KG1 (cell line): ENCODE measurements around the gene STX16.
"Not testable (repeated sequence)": the region's sequence is repeated elsewhere in the genome, so short reads cannot be mapped to it uniquely, and the experiment has no call there.

Experiments
- DNase-seq: peaks from one replicate; lab custom pipeline; 2025; lab: John Stamatoyannopoulos, UW

STX16 gene

DNA sequence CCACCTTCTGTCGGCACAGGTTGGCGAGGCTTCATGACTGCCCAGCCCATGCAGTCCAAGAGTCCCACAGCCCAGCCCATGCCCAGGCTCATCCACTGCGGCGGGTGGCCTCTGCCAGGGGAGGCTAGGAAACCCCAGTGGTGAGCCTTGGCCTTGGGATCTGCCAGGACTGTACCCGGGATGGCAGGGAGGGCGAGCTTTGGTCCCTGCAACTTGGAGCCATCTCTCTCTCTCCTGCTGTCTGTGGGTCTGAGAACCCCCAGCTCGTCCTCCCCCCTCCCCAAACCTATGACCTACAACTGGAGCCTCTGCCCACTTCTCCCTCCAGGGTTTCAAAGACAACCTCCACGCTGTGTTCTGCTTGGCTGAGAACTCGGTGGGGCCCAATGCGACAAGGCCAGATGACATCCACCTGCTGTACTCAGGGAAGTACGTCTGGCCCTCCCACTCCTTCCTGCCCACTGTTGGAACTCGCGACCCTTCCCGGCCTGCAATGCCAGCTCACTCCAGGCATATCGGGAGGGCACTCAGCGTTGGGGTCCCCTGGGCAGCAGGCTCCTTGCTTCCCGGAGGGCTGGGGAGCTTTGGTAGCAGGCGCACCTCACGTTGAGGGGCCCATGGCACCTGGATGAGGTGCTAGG lies 61.2 kb downstream of the STX16 start:
- no peak for DNase-seq

DNA sequence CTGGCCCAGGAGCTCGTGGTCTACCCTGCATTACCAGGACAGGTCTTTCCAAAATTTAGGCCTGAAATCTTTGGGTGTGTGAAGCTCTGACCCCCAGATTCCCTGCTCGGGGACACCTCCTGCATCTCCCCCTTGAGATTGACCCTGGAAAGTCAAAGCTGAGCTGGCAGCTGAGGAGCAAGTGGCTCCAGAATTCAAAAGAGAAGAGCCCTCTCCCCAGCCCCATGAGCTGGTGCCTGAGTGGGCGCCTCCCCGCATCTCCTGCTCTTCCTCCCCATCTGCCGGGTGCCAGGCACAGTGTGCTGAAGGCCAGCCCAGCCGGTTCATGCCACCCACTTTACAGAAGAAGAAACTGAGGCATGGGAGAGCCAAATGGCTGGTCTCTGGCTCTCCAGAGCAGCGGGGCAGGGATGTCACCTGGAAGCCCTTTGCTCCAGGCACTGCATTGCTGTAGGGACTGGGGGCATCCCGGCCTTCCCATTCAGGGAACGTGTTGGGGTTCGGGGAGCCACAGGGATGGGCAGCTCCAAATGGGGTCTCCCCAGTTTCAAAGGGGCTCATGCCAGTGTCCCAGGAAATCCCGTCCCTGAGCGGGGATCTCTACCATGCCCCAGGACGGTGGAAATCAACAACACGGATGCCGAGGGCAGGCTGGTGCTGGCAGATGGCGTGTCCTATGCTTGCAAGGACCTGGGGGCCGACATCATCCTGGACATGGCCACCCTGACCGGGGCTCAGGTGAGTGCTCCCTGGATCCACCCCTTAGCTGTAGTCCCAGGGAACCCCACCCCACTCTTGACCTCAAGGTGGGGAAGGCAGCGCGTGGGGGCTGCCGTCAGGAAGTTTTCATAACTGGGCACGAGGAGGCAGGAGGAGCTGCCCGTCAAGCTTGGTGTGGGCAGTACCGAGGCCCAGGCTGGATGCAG lies 62.0 kb downstream of the STX16 start:
- DNase-seq = no peak

DNA sequence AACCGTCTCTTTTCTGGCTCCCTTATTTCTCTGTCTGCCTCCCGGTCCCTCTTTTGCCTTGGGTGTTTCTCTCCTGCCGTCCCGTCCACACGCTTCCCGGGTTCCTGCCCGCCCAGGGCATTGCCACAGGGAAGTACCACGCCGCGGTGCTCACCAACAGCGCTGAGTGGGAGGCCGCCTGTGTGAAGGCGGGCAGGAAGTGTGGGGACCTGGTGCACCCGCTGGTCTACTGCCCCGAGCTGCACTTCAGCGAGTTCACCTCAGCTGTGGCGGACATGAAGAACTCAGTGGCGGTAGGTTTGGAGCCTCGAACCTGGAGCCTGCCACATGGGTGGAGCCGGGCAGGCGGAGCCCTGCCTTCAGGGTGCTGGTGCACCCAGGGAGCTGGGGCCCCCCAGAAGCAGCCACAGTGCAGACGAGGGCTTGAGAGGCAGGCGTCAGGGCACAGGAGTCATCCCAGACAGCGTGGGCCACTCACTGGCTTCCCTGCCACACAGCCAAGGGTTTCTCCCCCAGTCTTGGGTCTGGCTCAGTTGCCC lies 62.8 kb downstream of the STX16 start:
- no peak for DNase-seq

DNA sequence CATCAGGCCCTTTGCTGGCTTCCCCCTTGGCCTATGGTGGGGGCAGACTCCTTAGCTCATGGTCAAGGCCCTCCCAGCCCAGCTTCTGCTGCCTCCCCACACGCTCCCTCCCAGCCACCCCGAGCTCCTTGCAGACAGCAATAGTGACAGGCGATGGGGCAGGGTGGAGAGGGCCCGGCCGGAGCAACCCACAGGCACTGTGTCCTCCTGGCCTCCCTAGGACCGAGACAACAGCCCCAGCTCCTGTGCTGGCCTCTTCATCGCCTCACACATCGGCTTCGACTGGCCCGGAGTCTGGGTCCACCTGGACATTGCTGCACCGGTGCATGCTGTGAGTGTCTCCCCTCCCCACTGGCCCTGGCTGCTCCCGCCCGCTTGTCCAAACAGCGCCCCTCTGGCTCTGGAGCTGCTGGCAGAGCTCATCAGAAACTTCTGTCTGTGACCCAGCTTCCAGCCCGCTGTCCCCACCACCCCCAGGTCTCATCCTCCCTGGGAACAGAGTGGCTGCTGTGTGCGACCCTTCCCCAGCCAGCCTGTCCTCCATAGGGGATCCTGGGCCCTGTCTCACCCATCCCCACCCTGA lies 63.3 kb downstream of the STX16 start:
- DNase-seq = no peak

DNA sequence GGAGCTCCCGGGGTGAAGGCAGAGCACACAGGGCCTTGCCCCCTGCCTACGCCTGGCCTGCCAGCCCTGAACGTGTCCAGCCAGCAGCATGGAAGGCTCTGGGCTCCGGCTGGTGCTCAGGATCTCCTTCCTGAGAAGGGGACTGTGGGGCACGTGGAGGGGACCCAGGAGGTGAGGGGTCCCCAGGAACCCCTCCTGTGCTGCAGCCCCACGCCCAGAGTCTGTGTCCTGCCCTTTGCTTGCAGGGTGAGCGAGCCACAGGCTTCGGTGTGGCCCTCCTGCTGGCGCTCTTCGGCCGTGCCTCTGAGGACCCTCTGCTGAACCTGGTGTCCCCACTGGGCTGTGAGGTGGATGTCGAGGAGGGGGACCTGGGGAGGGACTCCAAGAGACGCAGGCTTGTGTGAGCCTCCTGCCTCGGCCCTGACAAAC lies 63.9 kb downstream of the STX16 start:
- no peak for DNase-seq

DNA sequence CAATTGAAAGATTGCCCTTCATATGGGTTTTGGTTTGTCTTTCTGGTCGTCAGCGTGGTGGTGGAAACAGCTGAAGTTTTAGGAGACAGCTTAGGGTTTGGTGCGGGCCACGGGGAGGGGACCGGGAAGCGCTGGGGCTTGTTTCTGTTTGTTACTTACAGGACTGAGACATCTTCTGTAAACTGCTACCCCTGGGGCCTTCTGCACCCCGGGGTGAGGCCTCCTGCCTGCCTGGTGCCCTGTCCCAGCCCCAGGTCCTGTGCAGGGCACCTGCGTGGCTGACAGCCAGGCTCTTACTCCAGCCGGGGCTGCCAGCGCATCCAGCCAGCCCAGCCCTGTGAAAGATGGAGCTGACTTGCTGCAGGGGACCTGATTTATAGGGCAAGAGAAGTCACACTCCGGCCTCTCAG lies 64.3 kb downstream of the STX16 start:
- no peak for DNase-seq

DNA sequence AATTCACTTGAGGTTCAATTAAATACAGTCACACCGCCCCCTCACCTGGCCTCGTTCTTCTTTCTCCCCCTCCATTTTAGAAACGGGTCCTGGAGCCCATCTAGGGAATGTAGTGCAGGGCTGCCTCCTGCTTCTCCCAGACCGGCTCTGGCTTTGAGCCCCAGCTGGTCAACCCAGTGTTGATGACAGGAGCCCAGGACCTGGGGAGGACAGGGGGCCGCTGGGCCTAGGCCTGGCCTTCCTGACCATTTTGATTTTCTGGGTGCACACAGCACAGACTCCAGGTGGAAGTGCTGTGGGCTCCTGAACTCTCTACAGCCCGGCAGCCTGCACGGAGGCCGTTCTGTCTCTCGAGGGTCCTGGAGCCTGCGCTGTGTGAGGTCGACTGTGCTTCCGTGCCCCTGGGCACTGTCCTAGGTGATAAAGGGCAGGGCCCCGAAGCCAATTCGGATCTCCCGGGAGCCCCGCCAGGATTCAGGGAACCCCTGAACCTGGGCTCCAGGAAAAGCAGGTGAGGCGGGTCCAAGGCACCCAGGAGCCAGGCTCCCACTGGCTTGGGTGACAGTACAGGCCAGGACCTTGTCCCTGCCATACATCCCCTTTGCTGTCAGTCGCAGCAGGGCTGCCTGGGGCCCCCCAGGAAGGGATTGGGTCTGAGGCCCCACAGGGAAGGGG lies 64.9 kb downstream of the STX16 start:
- no peak for DNase-seq

DNA sequence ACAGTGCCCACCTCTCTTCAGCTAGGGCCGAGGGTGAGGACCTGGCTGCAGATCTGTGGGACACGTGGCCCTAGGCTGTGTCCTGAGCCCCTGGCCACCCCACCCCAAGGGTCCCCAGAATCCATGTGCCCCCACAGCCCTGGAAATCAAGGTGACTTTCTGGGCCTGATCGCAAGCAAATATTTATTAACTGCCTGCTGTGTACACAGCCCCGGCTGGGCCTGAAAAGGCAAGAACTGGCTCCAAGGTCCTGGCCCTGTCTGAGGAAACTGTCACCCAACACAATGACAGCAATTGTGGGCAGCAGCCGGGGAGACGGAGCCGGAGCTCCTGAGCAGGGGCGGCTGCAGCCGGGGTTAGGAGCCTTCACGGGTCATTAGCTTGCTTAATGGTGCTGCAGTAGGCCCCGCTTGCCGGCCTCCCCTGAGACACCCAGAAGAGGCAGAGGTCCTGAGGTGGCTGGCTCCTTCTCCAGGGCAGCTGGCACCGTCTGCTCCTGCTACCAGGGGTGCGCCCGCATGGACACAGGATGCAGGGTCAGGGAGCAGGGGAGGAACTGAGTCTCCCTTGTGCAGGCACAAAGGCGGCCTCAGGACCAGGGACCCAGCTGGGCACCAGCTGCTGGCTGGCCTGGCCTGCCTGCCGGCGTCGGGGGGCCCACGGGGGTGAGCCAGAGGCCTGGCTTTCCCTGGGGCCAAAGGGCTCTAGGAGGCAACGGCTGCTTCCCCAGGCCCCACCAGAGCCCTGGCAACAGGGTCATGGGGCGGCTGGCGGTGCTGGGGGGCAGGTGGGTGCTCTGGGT lies 65.6 kb downstream of the STX16 start:
- no peak for DNase-seq

DNA sequence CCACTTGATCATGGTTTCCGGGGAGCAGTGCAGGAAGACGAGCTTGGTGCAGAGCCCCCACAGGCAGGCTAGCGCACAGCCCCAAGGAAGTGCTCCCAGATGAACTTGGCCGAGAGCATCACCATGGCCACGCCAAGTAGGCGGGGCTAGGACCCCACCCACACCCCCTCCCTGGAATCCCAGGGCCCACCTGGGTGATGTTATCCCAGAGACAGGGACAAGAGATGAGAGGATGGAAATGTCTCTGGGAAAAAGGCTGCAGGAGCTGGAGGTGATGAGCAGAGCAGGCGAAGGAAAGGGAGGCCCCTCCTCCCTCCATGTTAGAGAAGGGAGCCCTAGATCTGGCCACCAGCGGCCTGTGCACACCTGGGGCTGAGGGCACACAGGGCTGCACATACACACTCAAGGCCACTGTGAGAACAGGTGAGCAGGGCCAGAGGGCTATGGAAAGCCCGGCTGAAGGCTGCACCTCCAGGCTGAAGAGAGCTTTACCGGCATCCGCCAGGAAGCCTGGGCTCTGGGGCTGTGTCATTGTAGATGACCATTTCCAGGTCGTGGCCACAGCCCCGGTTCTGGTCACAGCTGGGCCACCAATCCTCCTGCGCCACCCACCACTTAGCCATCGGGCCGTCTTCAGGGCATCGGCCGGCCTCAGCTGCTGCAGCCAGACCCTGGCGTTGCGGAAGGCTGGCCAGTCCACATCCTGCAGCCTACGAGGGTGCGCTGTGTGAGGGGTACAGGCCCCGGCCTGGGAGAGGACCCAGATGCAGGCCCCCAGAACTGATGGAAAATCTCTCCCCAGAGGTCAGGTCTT lies 66.4 kb downstream of the STX16 start:
- no peak for DNase-seq

DNA sequence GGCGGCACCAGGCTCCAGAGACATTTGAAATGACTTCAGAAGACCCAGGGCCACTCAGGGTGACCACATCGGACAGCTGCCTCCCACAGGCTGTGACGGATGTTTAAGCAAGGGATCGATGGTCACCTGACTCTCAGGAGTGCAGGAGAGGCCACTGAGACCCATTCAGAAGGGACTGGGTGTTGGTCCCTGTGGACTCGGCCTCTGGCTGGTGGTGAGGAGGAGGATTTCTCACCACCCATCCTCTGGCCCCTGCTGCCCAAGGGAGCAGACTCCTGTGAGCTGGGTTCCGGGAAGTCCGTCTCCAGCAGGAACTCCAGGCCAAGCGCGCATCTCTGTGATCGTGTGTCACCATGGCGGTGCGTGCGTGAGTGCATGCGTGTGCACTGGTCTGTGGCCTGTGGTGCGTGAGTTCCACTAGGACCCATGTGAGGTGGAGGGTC lies 67.1 kb downstream of the STX16 start:
- DNase-seq = no peak

DNA sequence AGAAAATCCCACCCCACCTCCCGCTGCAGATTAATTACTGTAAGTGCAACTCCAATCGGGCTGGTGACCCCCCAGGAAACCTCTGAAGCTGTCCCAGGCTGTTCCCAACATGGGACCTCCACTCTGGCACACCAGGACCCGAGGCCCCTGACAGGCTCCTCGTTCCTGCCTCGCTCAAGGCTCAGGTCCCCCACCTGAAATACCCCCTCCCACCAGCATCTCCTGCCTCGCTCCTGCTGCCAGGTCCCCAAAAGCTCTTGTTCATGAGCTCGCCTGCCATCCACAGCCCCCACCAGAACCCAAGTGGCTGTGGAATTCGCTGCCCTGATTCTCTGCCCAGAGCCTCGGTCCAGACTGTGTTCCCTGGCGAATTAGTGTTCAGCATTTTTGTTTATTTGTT lies 67.6 kb downstream of the STX16 start:
- DNase-seq = no peak

DNA sequence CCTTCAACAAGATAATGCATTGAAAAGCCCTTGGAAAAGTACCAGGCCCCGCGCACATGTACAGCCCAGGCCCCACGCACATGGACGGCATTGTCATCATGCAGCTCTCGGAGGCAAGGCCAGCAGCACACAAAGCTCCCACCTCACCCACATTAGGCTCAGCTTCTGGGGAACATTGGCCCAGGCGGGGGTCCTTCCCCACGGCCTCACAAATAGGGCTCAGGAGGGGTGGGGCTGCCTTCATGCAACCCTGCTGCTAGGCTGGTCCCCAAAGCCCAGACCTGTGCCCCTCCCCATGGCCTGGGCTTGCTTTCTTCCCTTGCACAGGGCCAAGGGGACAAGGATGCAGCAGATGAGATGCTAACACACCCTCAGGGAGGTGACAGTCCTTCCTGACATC lies 68.2 kb downstream of the STX16 start:
- no peak for DNase-seq

DNA sequence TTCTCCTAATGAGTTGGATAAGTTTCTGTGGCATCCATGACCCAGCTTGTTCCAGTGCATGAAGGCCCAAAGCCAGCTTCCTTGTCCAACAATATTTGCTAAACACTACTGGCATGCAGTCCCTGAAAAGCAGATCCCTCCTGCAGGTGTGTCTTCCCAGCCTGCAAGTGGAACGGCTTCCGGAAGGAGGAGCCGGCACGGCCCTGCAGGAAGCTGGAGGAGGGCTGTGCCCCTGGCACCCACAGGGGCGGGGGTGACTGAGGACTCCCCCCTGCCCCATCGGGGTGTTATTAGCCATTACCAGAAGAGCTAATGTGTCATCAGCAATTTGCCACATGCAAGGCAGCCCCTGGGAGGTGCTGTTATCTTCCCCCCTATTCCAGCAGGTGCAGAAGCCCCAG lies 68.9 kb downstream of the STX16 start:
- DNase-seq = no peak

DNA sequence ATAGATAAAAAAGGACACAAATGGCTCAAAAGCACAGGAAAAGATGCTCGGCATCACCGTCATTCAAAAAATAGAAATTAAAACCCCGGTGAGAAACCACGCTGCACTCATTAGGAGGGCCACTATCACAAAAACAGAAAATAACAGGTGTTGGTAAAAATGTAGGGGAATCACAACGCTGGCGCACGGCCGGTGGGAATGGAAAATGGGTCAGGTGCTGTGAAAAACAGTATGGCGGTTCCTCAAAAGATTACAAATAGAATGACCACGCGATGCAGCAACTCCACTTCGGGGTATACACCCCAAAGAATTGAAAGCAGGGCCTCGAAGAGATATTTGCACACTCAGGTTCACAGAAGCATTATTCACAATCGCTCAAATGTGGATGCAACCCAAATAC lies 69.8 kb downstream of the STX16 start:
- DNase-seq = no peak

DNA sequence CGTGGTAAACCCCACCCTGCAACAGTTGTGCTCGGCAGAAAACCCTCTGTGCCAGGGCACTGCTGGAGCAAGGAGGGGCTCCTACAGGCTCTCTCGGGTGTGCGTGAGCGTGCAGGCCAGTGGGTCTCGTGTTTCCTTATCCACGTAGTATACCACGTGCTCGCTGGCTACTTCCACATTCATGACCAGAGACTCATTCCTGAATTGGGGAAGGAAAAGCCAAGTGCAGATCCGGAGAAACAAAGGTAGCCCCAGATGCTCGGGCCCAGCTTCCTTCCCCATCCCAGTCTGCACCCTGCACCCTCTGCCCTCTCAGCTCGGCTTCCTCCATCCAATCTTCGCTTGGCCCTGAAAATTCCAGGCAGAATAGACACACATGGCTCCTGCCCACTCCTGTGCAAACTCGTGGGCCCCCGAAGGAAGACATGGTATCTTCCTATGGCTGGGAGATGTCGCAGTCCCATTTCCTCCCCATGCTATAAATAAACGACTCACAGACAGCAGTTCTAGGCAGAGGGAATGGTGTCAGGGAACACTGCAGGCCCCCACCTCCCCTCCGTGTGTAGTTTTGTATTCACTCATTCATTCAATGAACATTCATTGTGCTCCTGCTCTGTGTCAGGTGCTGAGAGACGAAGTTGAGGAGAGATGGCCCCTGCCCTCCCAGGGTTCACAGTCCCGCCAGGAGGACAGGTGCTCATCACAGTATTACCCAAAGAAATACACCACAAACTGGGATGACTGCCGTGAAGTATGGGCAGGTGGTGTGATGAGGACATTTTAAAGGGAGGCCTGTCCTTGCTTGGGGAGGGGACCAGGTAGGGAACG lies 71.1 kb downstream of the STX16 start:
- no peak for DNase-seq

DNA sequence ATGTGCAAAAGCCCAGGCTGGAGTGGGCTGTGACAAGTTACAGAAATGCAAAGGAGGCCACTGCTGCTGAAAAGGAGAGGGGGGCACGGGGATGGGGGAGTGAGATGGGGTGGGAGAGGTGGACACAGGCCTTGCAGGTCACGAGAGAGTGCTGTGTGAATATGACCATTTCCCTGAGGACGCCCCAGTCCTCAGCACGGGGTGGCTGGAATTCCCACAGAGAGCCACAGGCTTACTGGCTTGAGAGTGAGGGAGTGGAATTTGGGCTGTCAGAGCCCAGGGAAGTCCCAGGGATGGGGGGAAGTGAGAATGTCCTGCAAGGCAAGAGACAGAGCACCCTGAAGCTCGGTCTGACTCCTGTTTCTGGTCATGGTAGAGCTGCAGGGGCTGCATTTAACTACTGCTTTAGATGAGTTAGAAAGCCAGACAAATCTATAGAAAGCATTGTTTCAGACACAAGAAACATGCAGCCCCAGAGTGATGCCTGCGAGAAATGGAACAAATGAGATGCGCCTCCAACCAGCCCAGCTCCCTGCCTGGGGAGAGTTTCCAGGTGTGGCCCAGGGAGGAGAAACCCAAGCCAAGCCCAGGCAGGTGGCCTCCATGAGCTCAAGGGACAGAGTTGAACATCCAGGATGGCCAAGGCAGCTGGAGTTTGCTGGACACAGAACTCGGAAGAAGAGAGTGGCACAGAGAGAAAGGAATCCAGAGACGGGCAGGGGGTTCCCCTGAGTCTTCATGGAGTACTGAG lies 72.0 kb downstream of the STX16 start:
- no peak for DNase-seq

DNA sequence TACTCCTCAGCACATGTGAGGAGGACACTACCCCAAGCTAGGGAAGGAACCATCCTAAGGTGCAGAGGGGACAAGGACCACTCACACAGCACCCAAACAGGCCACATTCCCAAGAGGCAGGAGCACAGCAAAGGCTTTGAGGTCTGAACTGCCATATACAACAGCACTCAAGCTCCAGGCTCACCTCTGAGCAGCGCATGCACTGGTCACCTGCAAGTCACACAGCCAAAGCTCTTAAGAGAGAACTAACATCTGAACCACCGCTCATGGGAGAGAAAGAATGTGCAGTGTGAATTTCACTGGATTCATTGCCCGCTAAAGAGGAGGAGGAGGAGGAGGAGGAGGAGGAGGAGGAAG lies 72.5 kb downstream of the STX16 start:
- no peak for DNase-seq

DNA sequence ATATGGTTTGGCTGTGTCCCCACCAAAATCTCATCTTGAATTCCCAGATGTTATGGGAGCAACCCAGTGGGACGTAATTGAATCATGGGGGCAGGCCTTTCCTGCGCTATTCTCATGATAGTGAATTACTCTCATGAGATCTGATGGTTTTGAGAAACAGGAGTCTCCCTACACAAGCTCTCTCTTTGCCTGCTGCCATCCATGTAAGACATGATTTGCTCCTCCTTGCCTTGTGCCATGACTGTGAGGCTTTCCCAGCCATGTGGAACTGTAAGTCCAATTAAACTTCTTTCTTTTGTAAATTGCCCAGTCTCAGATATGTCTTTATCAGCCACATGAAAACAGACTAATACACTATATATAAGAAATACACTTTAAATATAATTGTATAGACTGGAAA lies 75.1 kb downstream of the STX16 start:
- not testable (repeated sequence) for DNase-seq
